PC-9 (cell line): ENCODE measurements around the gene MSRB2. TPM values are rescaled to one million over a fixed set of nuclear protein-coding genes. Genes with fewer than 3 reads are reported as not detected.

Experiments used
- BruUV-seq: library from RNA; stranded (reverse); fragments of 400-500 nt; replicated peaks from 2 replicates; lab custom pipeline; 2021; lab: Mats Ljungman, UMichigan
- CTCF ChIA-PET: fragments of 300-600 bp; sonication (Branson Sonifier 250); formaldehyde crosslinking; loops from one replicate; lab custom pipeline; 2022; ENCODE audit warnings: antibody characterized with exemption; lab: Charles Lee
- POLR2A ChIA-PET: fragments of 300-600 bp; sonication (Branson Sonifier 250); formaldehyde crosslinking; loops from one replicate; lab custom pipeline; 2022; ENCODE audit warnings: antibody characterized with exemption; ENCODE audit not compliant: unreplicated experiment; lab: Charles Lee
- DNase-seq, 2 experiments: peaks; one replicate each; pipeline versions ENCODE4 v3.0.0 to v3.0.0-alpha.2; 2015 to 2022; ENCODE audit warnings: mixed read lengths in 1 of 2
- H2AFZ ChIP-seq: fragments of 200-600 bp; sonication (generic); 2 replicates; pipeline ENCODE4 v1.8.1; 2017; ENCODE audit warnings: antibody characterized with exemption
- H3F3A ChIP-seq: fragments of 200-600 bp; sonication (generic); 2 replicates; pipeline ENCODE4 v1.8.1; 2017; ENCODE audit warnings: antibody characterized with exemption, mild to moderate bottlenecking, low read depth; ENCODE audit not compliant: insufficient read depth
- H3K27ac ChIP-seq: fragments of 200-600 bp; sonication (generic); 2 replicates; pipeline ENCODE4 v1.6.1; 2016; ENCODE audit warnings: mixed run types
- H3K27me3 ChIP-seq: fragments of 200-600 bp; sonication (generic); 2 replicates; pipeline ENCODE4 v1.6.1; 2016; ENCODE audit warnings: low read depth, mixed run types; ENCODE audit not compliant: insufficient read depth
- H3K36me3 ChIP-seq: fragments of 200-600 bp; sonication (generic); 2 replicates; pipeline ENCODE4 v1.6.1; 2016; ENCODE audit warnings: low read depth, mixed run types
- H3K4me1 ChIP-seq: fragments of 200-600 bp; sonication (generic); replicated peaks from 2 replicates; pipeline ENCODE4 v1.6.1; 2016; ENCODE audit warnings: mixed run types; ENCODE audit not compliant: insufficient read depth
- H3K4me2 ChIP-seq: fragments of 200-600 bp; sonication (generic); 2 replicates; pipeline ENCODE4 v1.6.1; 2017; ENCODE audit warnings: mixed run types
- H3K4me3 ChIP-seq: fragments of 200-600 bp; sonication (generic); 2 replicates; pipeline ENCODE4 v1.6.1; 2016; ENCODE audit warnings: mixed run types
- H3K79me2 ChIP-seq: fragments of 200-600 bp; sonication (generic); 2 replicates; pipeline ENCODE4 v1.6.1; 2017; ENCODE audit warnings: low read depth, mixed run types
- H3K9me2 ChIP-seq: fragments of 200-600 bp; sonication (generic); 2 replicates; pipeline ENCODE4 v1.8.1; 2017; ENCODE audit warnings: mild to moderate bottlenecking; ENCODE audit not compliant: insufficient read depth
- H3K9me3 ChIP-seq: fragments of 200-600 bp; sonication (generic); 2 replicates; pipeline ENCODE4 v1.8.1; 2016; ENCODE audit warnings: low read depth; ENCODE audit not compliant: insufficient read depth
- H4K20me1 ChIP-seq: fragments of 200-600 bp; sonication (generic); 2 replicates; pipeline ENCODE4 v1.8.1; 2017; ENCODE audit not compliant: insufficient read depth
- CTCF ChIP-seq: fragments of 200-600 bp; sonication (generic); conservative IDR thresholded peaks from 2 replicates; pipeline ENCODE4 v1.6.1; 2017; ENCODE audit warnings: mixed run types, antibody characterized with exemption, mild to moderate bottlenecking, moderate library complexity
- EZH2 ChIP-seq: fragments of 200-600 bp; sonication (generic); IDR thresholded peaks from 2 replicates; pipeline ENCODE4 v1.8.0; 2017; ENCODE audit warnings: antibody characterized with exemption, low read depth
- intact Hi-C: fragments of 100-400 bp; cut with micrococcal nuclease; formaldehyde crosslinking; loops from one replicate; pipeline ENCODE4 v1.10.0; 2022; ENCODE audit not compliant: unreplicated experiment
- total RNA-seq: library from RNA; stranded (reverse); gene quantifications from 2 replicates; pipeline ENCODE4 v1.2.3, GENCODE V29; 2021

The MSRB2 gene
- total RNA-seq, 1 experiment from 2014 or later = 28.3 TPM

DNA sequence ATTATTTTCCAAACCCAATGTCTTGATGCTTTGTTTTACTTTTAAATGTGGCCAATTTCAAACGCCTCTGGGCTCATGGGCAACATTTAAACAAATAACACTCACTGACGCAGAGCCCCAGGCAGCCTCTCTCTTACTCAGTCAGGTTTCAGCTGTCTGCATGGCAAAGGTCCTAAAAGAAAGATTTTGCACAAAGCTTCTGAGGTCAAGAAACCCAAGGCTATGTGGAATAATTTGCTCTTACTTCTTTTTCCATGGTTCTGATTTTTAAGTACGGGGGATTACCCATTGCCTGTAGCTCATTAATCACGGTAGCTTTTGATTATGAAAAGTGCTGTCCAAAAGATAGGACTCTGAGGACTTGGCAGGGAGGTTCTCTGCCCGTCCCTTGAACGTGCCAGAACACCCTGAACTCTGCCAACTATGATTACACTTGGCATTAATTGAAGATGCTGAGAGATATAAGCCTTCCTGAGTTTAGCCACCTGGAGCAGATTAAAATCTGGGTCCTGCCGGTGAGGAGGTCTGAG, 14.1 kb upstream of the MSRB2 start:
- Histone ChIP-seq H3K4me1 (no peaks in the 10 kb centered on the region), H3K9me3 (no peaks in the 10 kb centered on the region), H2AFZ (no peak overlapping the region), H3K79me2 (no peaks in the 10 kb centered on the region), H3K4me2 (no peak overlapping the region), H3K27ac (no peak overlapping the region), H3K36me3 (no peaks in the 10 kb centered on the region), H4K20me1 (no peaks in the 10 kb centered on the region), H3K27me3 (no peaks in the 10 kb centered on the region), H3F3A (no peaks in the 10 kb centered on the region), H3K4me3 (no peak overlapping the region), H3K9me2 (no peaks in the 10 kb centered on the region)
- POLR2A ChIA-PET = no interaction called here
- CTCF ChIA-PET = no interaction called here
- no TSS peak for BruUV-seq
- intact Hi-C loops = no loop called here
- no peak for DNase-seq
- TF ChIP-seq CTCF (no peak), EZH2 (no peak)

DNA sequence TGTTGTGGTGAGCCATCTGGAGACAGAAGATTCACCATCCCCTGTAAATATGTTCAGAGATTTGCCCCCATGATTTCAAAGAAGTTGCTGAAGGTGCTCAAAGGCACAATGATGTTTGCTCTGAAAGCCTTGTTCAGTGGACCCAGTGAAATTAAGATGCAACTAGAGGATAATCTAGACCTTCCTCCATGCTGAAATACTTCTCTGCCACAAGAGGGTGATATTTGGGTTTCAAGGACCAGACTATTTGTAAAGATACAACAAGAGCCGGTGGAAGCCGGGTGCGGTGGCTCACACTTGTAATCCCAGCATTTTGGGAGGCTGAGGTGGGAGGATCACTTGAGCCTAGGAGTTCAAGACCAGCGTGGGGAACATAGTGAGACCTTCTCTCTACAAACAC, 13.5 kb upstream of the MSRB2 start:
- Histone ChIP-seq H3K9me2 (no peaks in the 10 kb centered on the region), H3K4me1 (no peaks in the 10 kb centered on the region), H3K79me2 (no peaks in the 10 kb centered on the region), H4K20me1 (no peaks in the 10 kb centered on the region), H3K27me3 (no peaks in the 10 kb centered on the region), H3F3A (no peaks in the 10 kb centered on the region), H3K36me3 (no peaks in the 10 kb centered on the region), H3K4me2 (no peak overlapping the region), H3K9me3 (no peaks in the 10 kb centered on the region), H3K4me3 (no peak overlapping the region), H3K27ac (no peak overlapping the region), H2AFZ (no peak overlapping the region)
- no peak for DNase-seq
- no TSS peak for BruUV-seq
- TF ChIP-seq EZH2 (no peak), CTCF (no peak; the same call in 1 of the 2 replicates)
- intact Hi-C loops = no loop called here
- CTCF ChIA-PET = no interaction called here
- POLR2A ChIA-PET = no interaction called here

DNA sequence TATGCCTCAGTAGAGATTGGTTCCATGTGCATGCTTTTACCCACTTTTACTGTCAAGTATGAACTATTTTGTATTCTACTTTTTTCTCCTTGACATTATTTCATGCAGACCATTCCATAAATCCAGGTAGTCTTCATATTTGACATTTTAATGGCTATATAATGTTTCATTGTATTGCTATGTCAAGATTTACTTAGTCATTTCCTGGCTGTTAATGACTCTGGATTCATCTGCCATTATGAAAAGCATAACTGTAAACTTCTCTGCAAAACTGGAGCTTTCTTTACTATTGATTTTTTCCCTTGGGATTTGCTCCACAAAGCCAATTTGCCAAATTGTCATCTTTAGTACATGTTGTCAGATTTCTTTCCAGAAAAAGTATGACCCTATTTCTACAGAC, 6.8 kb upstream of the MSRB2 start:
- H3K9me2 ChIP-seq = no peaks in the 10 kb centered on the region
- BruUV-seq = no TSS peak
- POLR2A ChIA-PET = no interaction called here
- no peaks in the 10 kb centered on the region for H3K9me3 ChIP-seq
- TF ChIP-seq EZH2 (no peak), CTCF (no peak)
- H3K36me3 ChIP-seq = no peaks in the 10 kb centered on the region
- CTCF ChIA-PET = no interaction called here
- no peaks in the 10 kb centered on the region for H3F3A ChIP-seq
- H4K20me1 ChIP-seq = no peaks in the 10 kb centered on the region
- no peak overlapping the region for H3K4me3 ChIP-seq
- H3K79me2 ChIP-seq = no peaks in the 10 kb centered on the region
- no peak for DNase-seq
- no peak overlapping the region for H3K27ac ChIP-seq
- no peak overlapping the region for H2AFZ ChIP-seq
- no peaks in the 10 kb centered on the region for H3K27me3 ChIP-seq
- no peaks in the 10 kb centered on the region for H3K4me1 ChIP-seq
- intact Hi-C loops = no loop called here
- no peak overlapping the region for H3K4me2 ChIP-seq
